HG03521 (cell line): ENCODE data around the gene CCDC200.
"Not testable (repeated sequence)": the region's sequence is repeated elsewhere in the genome, so short reads cannot be mapped to it uniquely, and the experiment has no call there.

Source experiments
- ATAC-seq: cut with Tn5 transposase; IDR thresholded peaks from one replicate; pipeline ENCODE4 v1.9.1; 2021; ENCODE audit warnings: mild to moderate bottlenecking, moderate library complexity; ENCODE audit not compliant: unreplicated experiment

CCDC200 gene

DNA sequence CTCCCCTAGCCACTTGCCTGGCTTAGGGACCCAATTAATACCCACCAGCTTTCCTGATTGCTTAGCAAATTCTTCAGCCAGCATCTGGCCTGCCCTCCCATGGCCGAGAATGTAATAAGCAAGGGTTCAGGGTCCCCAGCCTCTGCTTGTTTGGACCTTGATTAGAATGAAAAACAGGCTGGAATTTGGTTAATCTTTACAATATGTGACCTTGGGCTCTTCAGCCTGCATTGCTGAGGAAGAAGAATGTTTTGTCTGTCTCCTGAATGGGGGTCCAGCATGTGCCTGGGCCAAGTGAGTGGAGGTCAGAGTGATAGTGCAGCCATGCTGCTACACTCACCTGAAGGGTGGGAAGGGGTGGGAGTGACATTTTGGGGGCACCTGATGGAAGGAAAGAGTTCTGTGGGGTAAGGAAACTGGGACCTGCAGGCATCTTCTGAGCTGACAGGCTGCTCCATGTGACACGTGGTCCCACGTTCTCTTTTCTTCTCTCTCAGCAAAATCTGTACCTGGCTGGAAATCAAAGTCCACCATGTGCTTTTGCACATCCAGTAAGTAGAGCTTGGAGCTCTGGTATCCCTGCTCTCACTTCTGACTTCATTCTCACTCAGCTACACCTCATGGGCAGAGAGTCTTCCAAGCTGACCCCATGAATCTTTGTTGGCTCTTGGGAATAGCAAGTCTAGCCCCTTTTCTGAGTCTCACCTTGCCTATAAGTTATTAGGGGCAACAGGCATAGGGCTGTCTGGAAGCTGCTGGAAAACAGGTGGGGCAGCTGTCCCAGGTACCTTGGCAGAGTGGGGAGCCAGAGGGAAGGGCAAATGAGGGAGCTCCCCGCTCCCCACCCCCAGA is 11.4 kb downstream of the CCDC200 start:
- no peak for ATAC-seq

DNA sequence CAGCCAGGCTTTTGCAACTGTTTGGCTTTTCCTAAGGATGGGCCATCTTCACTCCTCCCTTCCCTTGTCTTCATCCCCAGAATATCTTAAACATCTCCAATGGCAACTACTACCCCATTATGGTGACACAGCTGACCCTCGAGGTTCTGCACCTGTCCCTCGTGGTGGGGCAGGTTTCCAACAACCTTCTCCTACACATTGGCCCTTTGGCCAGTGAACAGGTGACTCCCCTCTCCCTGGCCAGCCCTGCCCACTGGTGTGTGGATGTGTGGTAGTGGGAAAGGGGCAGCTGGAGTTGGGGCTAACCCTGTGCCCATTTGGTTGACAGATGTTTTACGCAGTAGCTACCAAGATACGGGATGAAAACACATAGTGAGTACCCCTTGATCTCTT is 12.1 kb downstream of the CCDC200 start:
- no peak for ATAC-seq

DNA sequence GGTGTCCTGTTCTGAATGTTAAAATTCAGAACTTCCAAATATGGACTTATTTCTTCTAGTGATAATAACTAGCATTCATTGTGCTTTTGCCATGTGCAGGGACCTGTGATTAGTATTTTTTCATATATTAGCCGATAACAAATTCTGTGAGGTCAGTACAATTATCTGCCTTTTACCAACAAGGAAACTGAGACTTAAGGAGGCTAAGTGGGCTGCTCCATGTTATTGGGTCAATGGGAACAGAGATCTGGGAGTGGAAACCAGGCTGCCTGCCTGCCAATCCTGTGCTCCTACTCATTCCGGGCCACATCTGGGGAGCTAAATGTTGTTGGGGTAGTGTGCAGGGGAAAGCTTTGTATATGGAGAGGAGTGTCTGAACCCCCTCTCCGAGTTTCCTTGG is 13.1 kb downstream of the CCDC200 start:
- ATAC-seq, result no peak

DNA sequence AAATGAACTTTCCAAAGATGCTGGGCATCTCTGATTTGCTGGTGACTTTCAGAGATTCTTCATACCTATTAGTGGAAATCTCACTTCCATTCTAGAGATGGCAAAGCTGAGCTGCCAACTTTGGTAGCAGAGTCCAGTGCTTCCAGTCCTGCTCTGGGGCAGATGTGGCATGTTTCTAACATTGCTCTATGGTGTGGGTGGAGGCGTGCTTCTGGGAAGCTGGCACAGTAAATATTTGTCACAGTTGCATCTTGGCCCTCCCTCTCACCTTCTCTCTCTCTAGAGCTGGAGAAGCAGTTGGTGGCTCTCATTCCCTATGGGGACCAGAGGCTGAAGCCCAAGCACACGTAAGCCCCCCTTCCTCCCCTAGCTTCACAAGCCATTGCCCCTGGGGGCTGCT is 14.9 kb downstream of the CCDC200 start:
- ATAC-seq, result no peak

DNA sequence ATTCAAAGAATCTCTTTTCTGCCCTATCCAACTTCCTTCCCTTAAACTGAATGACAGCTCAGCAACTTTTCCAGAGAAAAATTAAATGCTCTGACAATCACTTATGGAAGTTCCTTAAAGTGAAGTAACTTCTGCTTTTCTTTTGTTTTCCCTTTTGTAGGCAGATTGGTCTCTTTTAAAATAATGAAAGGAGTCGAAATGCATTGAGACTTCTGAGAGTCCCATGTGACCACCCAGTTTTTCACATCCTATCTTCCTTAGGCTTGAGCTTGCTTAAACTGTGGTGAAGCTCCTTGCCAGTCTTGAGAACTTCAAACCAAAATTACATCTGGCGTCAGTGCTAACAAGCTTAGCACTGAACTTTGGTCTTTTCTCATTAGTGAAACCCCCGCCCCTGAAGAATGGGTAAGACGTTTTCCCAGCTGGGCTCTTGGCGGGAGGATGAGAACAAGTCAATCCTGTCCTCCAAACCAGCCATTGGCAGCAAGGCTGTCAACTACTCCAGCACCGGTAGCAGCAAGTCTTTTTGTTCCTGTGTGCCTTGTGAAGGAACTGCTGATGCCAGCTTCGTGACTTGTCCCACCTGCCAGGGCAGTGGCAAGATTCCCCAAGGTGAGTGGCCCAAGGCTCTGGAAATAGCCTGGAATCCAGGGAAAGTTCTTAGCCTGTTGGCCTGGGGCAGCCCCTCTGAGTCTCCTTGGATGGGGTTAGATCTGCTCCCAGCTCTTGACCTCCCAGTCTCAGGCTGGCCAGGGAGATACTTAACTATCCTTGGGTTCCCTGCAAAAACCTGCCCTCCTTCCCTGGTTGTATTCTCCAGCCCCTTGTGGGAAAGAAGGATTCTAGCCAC is 15.6 kb downstream of the CCDC200 start:
- ATAC-seq, result no peak

DNA sequence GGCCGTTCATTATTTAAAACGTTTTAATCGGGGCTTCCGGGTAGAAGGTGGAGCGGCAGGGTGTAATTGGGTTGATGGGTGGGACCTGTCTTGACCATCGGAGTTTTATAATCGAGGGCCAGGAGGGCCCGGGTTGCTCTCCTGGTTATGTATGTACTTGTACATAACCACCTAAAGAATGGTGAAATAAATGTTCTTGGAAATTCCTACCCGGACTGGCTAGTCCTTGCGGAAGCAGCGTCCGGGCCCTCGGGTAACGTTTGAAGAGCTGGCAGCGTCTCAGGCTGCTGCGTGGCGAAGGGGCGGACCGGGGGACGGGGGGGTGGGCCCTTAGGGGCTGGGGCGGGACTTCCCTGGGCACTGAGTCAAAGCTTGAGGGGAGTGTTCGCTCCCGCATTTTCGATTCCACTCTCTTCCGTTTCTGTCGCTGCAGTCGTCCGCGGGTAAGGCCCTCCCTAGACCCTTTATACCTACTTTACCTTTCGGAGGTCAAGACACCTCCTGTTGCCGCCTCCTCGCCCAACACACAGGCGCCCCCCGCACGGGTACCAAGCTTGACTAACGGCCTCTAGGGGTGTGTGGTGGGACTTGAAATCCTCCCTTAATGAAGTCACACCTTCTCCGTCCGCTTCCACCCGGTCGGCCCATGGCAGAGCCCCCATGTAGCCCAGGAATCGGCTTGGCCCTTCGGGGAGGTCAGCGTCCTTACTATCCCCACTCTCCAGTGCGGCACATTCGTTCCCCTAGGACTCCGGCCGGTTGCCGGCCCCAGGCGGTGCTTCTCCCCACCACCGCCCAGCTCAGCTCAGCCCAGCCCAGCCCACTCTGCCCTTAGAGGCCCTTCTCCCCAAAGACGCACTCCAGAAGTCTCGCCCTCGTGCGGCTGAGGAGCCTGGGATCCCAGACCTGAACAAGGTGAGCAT is 16.7 kb downstream of the CCDC200 start, which contains the start of gene TMEM106A:
Gene TMEM106A (plus strand): TSS at position 396 of the 923 bp plus-strand sequence. CDS start 1,167 bp downstream, outside the sequence.
- peak; percentile 70 for ATAC-seq

DNA sequence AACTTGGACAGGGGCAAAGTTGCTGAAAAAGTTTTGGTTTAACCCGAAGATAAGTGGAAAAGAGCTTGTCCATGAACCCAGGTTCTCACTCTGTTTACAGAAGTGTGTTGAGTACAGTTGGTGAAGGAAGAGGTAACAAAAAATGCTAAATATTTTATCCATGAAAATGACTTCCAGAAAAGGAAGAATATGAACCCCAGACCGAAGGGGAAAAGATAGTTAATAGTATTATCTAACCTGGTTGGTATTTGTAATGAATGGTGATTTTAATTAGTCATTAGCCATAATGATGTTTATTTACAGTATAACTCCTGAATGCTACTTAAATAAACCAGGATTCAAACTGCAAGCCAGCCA is 17.3 kb downstream of the CCDC200 start:
- no peak for ATAC-seq

DNA sequence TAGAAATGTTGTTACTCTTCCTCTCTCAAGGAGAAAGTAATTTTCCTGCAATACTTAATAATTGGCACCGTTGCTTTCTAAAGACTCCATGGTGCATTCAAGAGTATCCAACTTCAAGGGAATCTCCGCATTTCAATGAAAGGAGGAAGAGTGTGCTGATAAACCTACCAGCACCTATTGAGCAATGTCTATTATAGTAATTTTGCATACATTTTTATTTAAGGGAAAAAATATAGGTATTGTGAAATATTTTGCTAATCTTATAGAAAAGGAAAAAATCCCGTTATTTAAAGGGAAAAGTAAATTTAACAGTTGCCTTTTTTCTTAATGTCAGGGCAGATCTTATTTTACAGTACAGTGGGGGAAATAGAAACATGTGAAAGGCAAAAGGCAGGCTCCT is 17.8 kb downstream of the CCDC200 start:
- no peak for ATAC-seq

DNA sequence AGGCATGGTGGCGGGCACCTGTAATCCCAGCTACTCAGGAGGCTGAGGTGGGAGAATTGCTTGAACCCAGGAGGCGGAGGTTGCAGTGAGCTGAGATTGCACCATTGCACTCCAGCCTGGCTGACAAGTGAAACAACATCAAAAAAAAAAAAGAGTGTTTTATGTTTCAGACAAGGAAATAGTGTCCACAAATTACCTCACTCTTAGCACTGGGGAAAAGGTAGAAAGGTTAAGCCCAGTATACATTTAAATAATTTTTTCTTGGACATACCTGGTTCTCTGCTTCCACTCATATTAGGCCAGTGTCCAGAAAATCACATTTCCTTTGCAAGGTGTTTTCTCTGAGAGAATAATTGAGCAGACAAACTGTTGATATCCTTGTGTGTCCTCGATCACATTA is 25.4 kb downstream of the CCDC200 start:
- ATAC-seq, result not testable (repeated sequence)

DNA sequence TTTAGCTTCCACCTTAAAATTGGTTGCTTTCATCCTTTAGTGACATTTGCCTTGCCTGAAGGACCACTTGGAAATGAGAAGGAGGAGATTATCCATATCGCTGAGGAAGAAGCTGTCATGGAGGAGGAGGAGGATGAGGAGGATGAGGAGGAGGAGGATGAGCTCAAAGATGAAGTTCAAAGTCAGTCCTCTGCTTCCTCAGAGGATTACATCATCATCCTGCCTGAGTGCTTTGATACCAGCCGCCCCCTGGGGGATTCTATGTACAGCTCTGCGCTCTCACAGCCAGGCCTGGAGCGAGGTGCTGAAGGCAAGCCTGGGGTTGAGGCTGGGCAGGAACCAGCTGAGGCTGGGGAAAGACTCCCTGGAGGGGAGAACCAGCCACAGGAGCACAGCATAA is 28.3 kb downstream of the CCDC200 start:
- no peak for ATAC-seq

DNA sequence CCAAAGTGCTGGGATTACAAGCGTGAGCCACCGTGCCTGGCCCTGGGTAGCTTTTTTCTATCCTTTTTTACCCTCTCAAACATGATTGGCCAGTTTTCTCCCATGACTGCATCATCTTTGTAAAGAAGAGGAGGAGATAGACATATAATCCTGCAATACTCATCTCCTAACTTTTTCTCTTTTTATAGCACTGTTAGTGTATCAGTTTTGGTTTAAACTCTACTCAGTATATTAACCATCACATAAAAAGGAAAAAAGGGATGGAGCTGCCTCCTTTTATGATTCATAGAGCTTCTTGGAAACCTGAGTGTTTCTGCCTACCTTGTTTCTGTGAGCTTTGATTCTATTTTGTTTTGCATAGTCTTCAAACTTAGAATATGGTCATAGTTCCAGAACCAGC is 28.8 kb downstream of the CCDC200 start:
- no peak for ATAC-seq

DNA sequence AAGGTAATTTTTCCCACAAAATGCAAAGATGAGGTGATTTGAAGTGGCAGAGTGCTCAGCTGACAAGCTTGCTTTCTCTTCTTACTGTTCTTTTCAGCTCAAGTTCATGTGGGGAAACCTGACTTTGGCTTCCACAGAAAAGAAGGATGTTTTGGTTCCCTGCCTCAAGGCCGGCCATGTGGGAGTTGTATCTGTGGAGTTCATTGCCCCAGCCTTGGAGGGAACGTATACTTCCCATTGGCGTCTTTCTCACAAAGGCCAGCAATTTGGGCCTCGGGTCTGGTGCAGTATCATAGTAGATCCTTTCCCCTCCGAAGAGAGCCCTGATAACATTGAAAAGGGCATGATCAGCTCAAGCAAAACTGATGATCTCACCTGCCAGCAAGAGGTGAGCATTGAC is 35.2 kb downstream of the CCDC200 start:
- ATAC-seq, result no peak

DNA sequence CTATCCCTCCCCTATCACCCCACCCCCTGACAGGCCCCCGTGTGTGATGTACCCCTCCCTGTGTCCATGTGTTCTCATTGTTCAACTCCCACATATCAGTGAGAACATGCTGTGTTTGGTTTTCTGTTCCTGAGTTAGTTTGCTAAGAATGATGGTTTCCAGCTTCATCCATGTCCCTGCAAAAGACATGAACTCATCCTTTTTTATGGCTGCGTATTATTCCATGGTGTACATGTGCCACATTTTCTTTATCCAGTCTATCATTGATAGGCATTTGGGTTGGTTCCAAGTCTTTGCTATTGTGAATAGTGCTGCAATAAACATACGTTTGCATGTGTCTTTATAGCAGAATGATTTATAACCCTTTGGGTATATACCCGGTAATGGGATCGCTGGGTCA is 41.8 kb downstream of the CCDC200 start:
- not testable (repeated sequence) for ATAC-seq

DNA sequence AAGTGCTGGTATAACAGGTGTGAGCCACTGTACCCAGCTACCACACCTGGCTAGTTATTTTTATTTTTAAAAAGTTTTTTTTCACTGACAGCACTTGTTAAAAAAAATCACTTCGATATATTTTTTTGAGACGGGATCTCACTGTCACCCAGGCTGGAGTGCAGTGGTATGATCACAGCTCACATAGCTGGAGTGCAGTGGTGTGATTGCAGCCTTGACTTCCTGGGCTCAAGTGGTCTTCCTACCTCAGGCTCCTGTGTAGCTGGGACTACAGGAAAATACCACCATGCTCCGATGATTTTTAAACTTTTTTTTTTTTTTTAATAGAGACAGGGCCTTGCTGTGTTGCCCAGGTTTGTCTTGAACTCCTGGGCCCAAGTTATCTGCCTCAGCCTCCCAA is 44.5 kb downstream of the CCDC200 start:
- no peak for ATAC-seq

DNA sequence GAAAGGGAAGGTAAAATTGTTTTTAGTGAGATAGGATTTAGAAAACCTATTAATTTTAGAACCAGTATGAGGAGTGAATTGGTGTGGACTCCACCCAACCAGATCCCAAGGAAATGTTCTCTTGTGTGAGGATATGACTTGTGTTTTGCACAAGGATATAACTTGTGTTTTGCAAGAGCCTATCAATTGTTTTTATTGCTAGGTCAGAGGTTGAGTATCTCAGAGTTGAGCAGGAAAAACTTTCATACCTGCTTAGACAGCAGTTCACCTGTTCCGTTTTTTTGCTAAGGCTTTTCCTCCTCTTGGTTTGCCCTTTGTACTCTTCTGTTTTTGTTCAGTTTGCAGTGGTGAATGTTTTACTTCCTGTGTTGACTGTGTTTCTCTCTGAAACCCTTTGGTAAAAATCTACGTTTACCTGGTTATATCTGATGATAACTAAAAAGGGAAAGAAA is 52.3 kb downstream of the CCDC200 start:
- no peak for ATAC-seq

DNA sequence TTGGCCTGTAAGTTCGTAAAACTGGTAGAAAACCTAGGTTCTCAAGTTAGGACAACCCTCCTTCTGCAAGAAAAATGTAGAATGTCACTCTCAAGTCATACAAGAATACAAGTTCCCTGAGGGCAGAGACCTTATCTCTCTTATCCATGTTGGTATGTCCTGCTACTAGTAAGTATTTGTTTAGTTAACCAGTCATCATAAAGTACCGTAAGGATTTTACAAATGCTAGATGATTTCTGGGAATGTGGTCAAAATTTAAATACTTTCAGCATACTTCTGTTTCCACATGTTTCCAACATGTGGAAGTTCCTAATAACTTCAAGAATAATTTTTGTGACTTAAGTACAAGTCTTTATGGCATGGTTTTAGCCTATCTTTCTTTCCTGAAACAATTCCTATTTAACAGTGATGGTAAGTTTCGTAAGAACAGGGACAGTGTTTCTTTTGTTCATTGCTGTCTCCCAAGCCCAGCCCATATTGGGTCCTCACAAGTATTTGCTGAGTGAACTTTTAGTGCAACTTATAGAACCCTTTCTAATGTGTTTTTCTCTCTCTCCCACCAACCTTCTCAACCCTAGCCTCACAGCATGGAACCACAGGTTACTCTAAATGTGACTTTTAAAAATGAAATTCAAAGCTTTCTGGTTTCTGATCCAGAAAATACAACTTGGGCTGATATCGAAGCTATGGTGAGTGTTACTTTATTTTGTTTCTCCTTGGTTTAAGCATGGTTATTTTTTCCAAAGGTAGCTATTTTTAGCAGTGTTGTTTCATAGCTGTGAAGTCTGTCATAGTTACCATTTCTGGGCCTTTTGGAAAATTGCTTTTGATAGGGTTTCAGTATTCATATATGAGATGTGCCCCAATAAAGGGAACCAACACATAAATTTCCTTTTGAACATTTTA is 53.0 kb downstream of the CCDC200 start:
- ATAC-seq, result no peak

DNA sequence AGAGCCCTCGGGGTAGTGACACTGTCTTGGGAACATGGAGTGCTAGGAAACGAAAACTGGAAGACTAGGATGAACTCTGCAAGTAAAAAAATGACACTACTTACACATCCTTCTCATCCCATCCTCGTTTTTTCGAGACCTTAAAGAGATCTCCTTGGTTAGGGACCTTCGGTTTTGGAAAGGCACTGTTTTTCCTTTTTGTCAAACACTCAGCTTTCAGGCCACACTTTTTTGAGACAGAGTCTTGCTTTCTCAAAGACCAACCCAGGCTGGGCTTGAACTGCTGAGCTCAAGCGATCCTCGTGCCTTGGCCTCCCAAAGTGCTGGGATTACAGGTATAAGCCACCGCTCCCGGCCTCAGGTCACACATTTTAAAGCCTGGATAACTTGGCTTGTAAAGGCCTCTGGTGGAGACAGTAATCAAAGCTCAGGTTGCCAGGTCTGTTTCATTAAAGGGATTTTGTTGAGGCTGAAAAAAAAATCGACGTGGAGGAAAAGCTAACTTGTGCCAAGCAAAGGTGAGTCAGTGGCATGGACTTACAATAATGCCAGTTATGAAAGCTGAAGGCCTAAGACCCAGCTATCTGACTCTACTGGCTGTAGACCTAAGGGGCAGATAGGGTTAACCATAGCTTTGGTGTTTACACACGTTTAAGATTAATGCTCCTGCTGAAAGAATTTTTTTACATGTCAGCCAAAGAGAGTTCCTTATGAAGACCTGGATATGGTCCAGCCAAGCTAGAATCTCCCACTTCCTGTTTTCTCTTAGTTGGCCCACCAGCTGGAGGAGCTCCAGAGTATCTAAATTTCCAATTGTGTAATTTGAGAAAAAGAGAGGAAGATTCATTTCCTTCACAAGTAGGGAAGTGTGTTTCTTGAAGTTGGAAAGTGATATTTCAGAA is 56.6 kb downstream of the CCDC200 start:
- ATAC-seq, result no peak
